22Rv1 (cell line): ENCODE measurements around the gene ZNF366.

ENCODE experiments used
- H3K27ac ChIP-seq: fragments of 450-650 bp; 2 replicates; pipeline ENCODE4 v1.5.1; 2017
- CTCF ChIP-seq: fragments of 450-650 bp; IDR thresholded peaks from 2 replicates; pipeline ENCODE4 v1.5.1; 2017; ENCODE audit warnings: mild to moderate bottlenecking
- ZFX ChIP-seq: fragments of 450-650 bp; IDR thresholded peaks from 2 replicates; pipeline ENCODE4 v1.6.1; 2017; ENCODE audit warnings: antibody characterized with exemption, borderline replicate concordance

Gene ZNF366

DNA sequence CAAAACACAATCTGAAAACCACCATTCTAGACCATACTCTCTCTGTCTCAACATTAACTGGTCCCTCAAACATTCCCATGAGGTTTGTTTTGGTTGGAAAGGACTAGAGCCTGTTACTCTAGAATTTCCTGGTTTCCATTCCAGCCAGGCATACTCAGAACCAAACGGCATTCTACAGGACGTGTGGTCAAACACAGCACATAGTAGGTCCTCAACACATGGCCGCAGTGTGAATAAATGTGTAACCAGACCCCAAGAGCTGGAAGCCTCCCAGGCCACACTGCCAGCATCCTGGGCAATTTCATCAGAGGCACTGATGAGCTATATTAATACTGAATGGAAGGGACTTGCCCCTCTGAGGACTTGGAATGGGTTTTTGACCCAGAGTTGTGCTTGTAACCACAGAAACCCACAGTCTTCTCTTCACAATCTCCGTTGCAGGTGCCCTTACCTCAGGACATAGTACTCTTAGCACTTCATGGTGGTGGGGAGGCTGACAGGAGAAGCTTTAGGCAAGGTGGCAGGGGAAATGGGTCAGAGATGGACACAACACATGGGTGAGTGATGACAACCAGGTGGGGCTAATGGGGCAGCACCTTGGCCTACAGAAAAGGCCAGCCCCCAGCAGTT lies 66.0 kb downstream of the ZNF366 start:
- no peak for TF ChIP-seq CTCF
- no peak for TF ChIP-seq ZFX
- H3K27ac ChIP-seq: no peak overlapping the region

DNA sequence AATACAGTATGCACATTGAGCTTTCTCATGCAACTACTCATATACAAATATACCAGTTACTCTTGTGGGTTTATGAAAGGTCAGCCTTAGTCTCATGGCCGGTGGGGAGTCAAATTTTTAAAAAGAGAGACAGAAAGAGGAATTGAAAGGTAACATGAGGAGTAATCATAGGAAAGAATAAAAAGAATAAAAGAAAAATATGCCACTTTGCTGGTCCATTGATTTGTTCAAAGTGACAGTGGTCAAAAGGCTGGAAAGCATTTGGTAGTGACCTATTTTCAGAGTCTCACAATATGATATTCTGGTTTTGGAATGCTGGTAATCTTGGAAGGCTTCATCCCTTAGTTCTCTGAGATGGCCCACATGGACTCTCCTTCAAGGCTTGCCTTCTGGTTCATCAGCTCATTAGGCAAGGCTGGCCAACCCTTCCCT lies 67.0 kb downstream of the ZNF366 start:
- H3K27ac ChIP-seq: no peak overlapping the region
- TF ChIP-seq ZFX (no peak), CTCF (no peak)

DNA sequence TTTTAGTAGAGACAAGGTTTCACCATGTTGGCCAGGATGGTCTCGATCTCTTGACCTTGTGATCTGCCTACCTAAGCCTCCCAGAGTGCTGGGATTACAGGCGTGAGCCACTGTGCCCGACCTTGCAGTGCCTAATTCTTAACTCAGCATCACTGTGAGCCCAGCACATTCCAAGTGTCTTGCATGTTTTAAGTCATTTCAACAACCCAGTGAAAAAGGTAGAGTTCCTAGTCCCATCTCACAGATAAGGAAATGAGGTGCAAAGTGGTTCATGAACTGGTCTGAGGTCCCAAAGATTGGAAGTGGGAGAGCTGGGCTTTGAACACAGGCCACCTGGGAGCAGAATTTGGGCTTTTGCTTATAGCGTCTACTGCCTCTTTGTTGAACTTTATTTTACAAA lies 68.0 kb downstream of the ZNF366 start:
- H3K27ac ChIP-seq: no peak overlapping the region
- TF ChIP-seq ZFX (no peak), CTCF (no peak)

- no peak for TF ChIP-seq ZFX
- no peak for TF ChIP-seq CTCF
- H3K27ac ChIP-seq: no peak overlapping the region
Measured at GRCh38 chr5:72438141-72438540, 69.1 kb downstream of the ZNF366 start.

DNA sequence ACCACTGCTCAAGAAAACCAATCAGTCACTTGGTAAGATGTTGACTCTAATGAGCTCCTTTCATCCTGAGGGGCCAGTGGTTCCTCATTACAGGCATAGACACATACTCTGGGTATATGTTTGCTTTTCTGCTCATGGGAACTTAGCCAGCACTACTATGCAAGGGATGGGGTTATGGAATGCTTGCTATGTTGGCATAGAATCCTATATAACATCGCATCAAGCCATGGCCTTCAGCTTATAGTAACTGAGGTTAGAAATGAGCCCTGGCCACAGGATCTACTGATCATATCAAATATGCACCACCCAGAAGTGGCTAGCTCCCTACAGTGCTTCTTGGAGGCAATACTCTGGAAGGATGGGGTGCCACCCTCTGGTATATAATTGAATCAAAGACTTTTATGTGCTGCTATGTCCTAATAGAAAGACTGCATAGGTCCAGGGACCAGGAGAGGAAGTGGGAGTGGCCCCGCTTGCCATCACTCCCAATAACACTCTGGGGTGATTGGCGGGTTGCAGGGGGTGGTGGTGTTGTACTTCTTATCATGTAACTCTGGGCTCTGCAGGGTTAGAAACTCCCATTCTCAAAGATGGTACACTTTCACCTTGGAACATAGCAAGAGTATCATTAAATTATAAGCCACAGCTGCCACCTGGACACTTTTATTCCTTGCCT lies 70.3 kb downstream of the ZNF366 start:
- TF ChIP-seq CTCF: no peak
- no peak for TF ChIP-seq ZFX
- no peak overlapping the region for H3K27ac ChIP-seq

GRCh38 chr5:72434781-72435437 lies 72.3 kb downstream of the ZNF366 start:
- TF ChIP-seq ZFX (no peak), CTCF (no peak)
- no peak overlapping the region for H3K27ac ChIP-seq

DNA sequence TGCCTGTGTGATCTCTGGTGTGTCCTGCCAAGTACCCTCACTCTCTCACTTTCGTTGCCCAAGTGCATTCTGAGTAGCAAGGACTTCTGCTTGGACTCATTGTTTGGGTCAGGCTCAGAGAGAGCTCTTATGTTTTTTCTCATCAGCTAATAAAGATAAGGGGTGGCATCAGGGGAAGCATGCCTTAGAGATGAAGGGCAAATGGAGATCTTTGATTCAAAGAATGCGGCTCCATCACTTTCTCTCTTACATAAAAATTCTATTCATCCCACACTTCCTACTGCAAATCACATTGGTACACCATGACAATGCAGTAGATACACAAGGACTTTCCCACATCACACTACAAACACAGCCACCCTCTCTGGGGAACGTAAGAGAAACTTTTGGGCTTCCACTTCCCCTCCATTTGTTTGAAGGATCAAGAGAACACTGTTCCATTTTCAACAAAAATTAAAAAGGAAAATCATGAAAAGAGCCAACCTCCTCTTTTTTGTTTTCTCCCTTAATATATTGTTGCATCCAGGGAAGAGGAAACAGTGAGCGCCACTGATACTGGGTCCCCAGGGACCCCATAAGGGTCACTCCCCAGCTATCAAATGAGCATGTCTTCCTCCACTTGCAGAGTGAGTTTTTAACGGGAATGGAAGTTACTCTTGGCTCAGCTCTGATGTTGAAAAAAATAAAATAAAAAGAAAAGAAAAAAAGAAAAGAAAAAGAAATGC lies 73.0 kb downstream of the ZNF366 start:
- TF ChIP-seq ZFX (no peak), CTCF (no peak)
- no peak overlapping the region for H3K27ac ChIP-seq
